NCI-H82 treated with DMSO at 0.1 percent for 48 hours (cell line): Measurements from ENCODE around the gene MAML3.
A peak's percentile ranks its signal among the peaks of the same experiment; 100 is the strongest.

ENCODE experiments used
- DNase-seq: peaks from one replicate; lab custom pipeline; 2025; ENCODE audit not compliant: unreplicated experiment; lab: John Stamatoyannopoulos, UW

Gene MAML3

GRCh38 chr4:139767585-139767984, 386.4 kb downstream of the MAML3 start:
- DNase-seq, result no peak

- DNase-seq, result no peak
These were observed 386.8 kb downstream of the MAML3 start for GRCh38 chr4:139767168-139767567.

- DNase-seq, result no peak
These were observed 389.2 kb downstream of the MAML3 start for GRCh38 chr4:139764686-139765310.

- DNase-seq, result no peak
These were observed 389.8 kb downstream of the MAML3 start for GRCh38 chr4:139764182-139764581.

GRCh38 chr4:139763672-139764071, 390.3 kb downstream of the MAML3 start:
- DNase-seq, result no peak

- peak; percentile 45 for DNase-seq
These were observed 390.8 kb downstream of the MAML3 start for GRCh38 chr4:139763205-139763604.

- no peak for DNase-seq
These were observed 391.3 kb downstream of the MAML3 start for GRCh38 chr4:139762720-139763119.

- peak; percentile 89 for DNase-seq
These were observed 392.5 kb downstream of the MAML3 start for GRCh38 chr4:139761461-139761860.

- DNase-seq, result no peak
These were observed 393.4 kb downstream of the MAML3 start for GRCh38 chr4:139760567-139760966.

- DNase-seq, result no peak
These were observed 394.9 kb downstream of the MAML3 start for GRCh38 chr4:139759097-139759496.

GRCh38 chr4:139756391-139757180, 397.4 kb downstream of the MAML3 start:
- DNase-seq, result no peak

- no peak for DNase-seq
These were observed 399.0 kb downstream of the MAML3 start for GRCh38 chr4:139754938-139755337.

GRCh38 chr4:139753686-139754085, 400.3 kb downstream of the MAML3 start:
- no peak for DNase-seq

- no peak for DNase-seq
These were observed 404.0 kb downstream of the MAML3 start for GRCh38 chr4:139749835-139750498.

- no peak for DNase-seq
These were observed 404.6 kb downstream of the MAML3 start for GRCh38 chr4:139749338-139749737.

GRCh38 chr4:139746431-139747171, 407.4 kb downstream of the MAML3 start:
- peak; percentile 92 for DNase-seq

- DNase-seq, result peak; percentile 98
These were observed 408.8 kb downstream of the MAML3 start for GRCh38 chr4:139745111-139745639.

GRCh38 chr4:139744232-139744631, 409.8 kb downstream of the MAML3 start:
- no peak for DNase-seq

- DNase-seq, result no peak
These were observed 411.0 kb downstream of the MAML3 start for GRCh38 chr4:139743027-139743426.

- DNase-seq, result no peak
These were observed 413.4 kb downstream of the MAML3 start for GRCh38 chr4:139740531-139741041.

GRCh38 chr4:139740121-139740520, 413.9 kb downstream of the MAML3 start:
- no peak for DNase-seq
